Measurements from ENCODE around the gene KRTAP10-2.
"Not testable (repeated sequence)": the region's sequence is repeated elsewhere in the genome, so short reads cannot be mapped to it uniquely, and the experiment has no call there.

The KRTAP10-2 gene

GRCh38 chr21:44567481-44568171, 16.3 kb upstream of the KRTAP10-2 start:
- DNase-seq (ENCODE audit: low spot score), result no peak

- no peak for DNase-seq (ENCODE audit: low spot score)
Observed at GRCh38 chr21:44566403-44566802, 15.1 kb upstream of the KRTAP10-2 start.

- no peak for DNase-seq (ENCODE audit: low spot score)
Observed at GRCh38 chr21:44564886-44565598, 13.7 kb upstream of the KRTAP10-2 start.

GRCh38 chr21:44564099-44564498, 12.8 kb upstream of the KRTAP10-2 start:
- no peak for DNase-seq (ENCODE audit: low spot score)

DNA sequence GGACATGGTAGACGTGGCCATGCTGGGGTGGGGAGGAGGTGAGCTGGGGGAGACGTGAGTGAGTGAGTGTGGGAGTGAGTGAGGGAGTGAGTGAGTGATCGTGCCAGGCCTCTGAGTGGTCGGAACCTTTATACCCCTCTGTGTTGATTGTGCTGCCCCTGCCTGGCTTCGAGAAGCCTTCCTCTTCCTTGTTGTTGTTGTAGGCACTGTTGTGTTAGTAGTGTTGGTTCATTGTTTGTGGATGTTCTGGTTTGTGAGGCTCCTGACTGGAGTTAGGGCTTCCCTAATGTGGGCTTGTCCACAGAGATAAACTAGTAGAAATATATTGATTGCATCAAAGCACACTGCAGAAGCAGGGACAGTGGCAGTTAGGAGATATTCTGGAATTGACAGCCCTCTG, 7.4 kb upstream of the KRTAP10-2 start, which contains the start of gene KRTAP10-3:
TSS of gene KRTAP10-3 (minus strand) at position 101 of the 400 bp plus-strand sequence. CDS start at position 21, 80 bp downstream.
- DNase-seq (ENCODE audit: low spot score), result no peak

DNA sequence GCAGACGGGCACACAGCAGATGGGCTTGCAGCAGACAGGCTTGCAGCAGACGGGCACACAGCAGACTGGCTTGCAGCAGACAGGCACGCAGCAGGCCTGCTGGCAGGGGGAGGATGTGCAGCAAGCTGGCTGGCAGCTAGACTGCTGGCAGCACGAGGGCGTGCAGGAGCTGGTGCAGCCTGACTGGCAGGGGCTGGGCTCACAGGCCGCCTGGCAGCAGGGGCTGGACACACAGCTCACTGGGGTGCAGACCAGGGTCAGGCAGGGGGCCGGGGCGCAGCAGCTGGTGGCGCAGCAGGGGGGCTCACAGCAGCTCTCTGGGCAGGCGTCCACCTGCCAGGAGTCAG, 7.0 kb upstream of the KRTAP10-2 start:
- DNase-seq (ENCODE audit: low spot score), result not testable (repeated sequence)

GRCh38 chr21:44557491-44558328, 6.4 kb upstream of the KRTAP10-2 start:
- no peak for DNase-seq (ENCODE audit: low spot score)

- DNase-seq (ENCODE audit: low spot score), result no peak
Observed at GRCh38 chr21:44556879-44557278, 5.6 kb upstream of the KRTAP10-2 start.

GRCh38 chr21:44555200-44555875, 4.0 kb upstream of the KRTAP10-2 start:
- no peak for DNase-seq (ENCODE audit: low spot score)

- DNase-seq (ENCODE audit: low spot score), result no peak
Observed at GRCh38 chr21:44552681-44553080, 1.4 kb upstream of the KRTAP10-2 start.

DNA sequence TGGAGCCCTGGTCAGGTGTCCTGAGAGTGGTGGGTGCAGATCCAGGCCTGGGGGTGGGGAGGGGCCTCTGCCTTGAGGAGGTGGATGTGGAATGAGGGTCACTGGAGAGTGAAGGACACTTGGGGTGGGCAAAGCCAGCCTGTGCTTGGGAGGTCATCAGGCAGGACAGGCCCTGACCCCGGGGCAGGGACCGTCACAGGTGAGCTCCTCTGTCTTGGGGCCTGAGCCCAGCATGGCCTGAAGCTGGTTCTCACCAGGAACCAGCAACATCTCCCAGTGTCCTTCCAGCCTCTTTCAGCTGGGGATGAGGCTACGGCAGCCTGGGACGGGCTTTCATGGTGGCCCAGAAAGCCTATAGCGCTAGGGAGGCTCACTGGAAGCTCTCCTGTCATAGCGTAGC, 831 bp upstream of the KRTAP10-2 start:
- DNase-seq (ENCODE audit: low spot score), result no peak

GRCh38 chr21:44550807-44551206, 498 bp downstream of the KRTAP10-2 start:
- no peak for DNase-seq (ENCODE audit: low spot score)

DNA sequence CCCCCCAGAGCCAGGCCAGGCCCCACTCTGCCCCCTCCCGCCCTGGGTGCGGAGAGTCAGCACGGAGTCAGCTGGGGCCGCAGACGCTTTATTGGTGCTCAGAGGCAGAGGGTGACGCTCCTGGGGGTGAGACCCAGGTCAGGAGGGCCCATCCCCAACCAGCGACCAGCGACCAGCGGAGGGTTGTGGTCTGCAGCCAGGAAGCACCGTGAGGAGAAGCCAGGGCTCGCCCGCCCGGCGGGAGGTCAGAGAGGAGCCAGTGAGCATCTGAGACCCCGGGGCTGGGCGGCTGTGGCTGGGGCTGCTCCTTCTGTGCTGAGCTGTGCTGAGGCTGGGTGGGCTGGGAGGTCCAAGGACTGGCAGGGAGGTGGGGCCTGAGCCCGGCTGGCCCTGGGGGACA, 1.0 kb downstream of the KRTAP10-2 start:
- not testable (repeated sequence) for DNase-seq (ENCODE audit: low spot score)

DNA sequence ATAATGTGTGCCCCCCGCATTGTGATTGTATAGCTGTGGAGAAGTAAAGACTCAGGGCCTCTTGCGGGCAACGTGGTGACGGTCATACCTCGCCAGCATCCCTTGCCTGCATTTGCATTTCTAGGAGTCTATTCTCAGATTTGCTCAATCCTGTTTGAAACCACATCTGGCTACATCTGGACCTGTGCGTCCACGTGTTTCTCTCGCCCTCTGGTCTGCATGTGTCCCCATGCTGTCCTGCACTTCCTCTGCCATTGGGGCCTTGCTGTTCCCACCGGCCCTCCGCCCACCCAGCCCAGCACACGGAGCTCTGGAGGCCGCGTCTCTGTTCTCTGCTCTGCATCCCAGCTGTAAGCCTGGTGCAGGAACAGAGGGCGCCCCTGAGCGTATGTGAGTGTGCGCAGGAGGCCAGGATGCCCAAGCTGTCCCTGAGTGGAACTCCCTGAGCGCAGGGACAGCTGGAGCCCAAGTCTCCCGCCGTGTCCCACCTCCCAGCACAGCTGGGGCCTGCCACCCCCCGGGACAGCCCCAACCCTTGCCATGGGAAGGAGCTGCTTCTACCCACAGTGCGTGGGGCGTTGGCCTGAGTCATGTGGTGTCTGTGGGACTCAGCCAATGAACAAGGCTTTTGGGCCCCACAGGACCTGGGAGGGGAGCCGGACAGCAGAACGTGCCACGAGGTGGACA, 1.6 kb downstream of the KRTAP10-2 start:
- no peak for DNase-seq (ENCODE audit: low spot score)

DNA sequence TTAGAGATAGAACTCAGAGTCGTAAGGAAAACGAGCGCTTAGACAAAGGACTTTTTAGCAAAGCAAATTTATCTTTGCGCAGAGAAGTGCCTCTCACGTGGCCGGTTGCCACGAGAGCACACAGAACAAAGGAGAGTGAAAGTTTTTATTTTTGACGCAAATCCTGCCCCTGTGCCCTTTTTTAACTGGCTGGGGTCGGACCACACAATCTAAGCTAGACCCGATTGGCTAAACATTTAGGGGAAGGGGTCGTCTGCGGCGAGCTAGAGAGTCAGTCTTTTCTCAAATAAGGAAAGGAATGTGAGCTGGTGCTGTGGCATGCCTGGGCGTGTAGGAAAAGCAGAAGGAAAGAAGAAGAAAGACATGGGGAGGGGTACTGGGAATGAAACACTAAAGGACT, 2.4 kb downstream of the KRTAP10-2 start:
- DNase-seq (ENCODE audit: low spot score), result no peak

GRCh38 chr21:44548381-44548780, 2.9 kb downstream of the KRTAP10-2 start:
- DNase-seq (ENCODE audit: low spot score), result no peak

DNA sequence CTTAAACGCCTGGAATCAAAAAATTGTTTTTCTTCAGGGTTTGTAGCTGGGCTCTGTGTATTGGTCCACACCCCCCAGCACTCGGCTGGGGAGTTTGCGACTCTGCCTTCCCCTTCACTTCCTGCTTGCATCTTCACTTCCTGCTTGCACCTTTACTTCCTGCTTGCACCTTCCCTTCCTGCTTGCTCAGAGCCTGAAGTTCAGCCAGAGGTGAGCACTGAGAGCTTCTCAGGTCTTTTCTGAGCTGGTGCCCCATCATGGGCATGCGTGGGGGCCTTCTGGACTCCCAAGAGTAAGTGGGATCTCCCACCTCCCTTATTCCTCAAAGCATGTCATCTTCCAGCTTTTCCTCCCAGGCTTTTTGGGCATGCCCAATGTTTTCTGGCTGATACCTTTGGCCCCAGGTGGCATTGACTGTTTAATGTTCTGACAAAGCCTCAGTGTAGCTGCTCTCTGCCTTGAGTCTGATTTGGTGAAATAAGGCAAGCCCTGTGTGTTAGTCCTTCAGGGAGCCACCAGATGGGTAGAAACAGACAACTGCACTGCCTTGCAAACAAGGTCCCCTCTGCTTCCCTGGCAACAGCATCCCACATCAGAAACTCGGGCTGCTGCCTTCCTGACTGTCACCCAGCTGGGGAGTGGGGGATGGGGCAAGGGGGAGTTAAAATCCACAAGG, 3.5 kb downstream of the KRTAP10-2 start:
- no peak for DNase-seq (ENCODE audit: low spot score)

DNA sequence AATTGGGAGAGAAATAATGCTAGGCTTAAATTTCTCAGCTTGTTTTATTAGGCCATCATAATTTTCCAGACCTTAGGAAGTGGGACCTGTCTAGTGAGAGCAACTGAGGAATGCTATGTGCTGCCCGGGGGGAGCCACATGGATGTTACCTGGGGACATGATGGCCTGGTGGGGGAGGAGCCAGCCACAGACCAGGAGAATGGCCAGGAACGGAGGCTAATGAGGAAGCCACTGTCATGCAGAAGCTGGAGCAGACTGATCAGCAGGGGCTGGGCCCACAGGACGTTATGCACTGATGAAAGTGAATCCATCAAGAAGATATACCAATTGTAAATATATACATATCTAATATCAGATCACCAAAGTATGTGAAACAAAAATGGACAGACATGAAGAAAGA, 6.7 kb downstream of the KRTAP10-2 start:
- no peak for DNase-seq (ENCODE audit: low spot score)

- DNase-seq (ENCODE audit: low spot score), result no peak
Observed at GRCh38 chr21:44542716-44543115, 8.6 kb downstream of the KRTAP10-2 start.

GRCh38 chr21:44540741-44541288, 10.5 kb downstream of the KRTAP10-2 start:
- no peak for DNase-seq (ENCODE audit: low spot score)

Measured in GM03348 (cell line).